Measurements from ENCODE around the gene PPP3CA. TPM values are rescaled to one million over a fixed set of nuclear protein-coding genes. Genes with fewer than 3 reads are reported as not detected.

PPP3CA gene
- total and polyA plus RNA-seq, 2 of the 13 experiments (the other 11 are each of a cell fraction or from before 2014, with no cell fraction given): 4.8 to 13.2 TPM

- TF ChIP-seq GMEB2 (CRISPR knock-in tag; IDR thresholded peaks at IDR 0.05; ENCODE audit: low read depth) (no peak), FOXO1 (CRISPR knock-in tag; IDR thresholded peaks at IDR 0.05) (no peak), TERF1 (CRISPR knock-in tag; IDR thresholded peaks at IDR 0.05) (no peak), MXD1 (CRISPR knock-in tag; IDR thresholded peaks at IDR 0.05) (no peak), ZNF576 (CRISPR knock-in tag; IDR thresholded peaks at IDR 0.05) (no peak), ZBTB25 (CRISPR knock-in tag; IDR thresholded peaks at IDR 0.05) (no peak), RELA (CRISPR knock-in tag; IDR thresholded peaks at IDR 0.05) (no peak), TEF (CRISPR knock-in tag; IDR thresholded peaks at IDR 0.05) (no peak), TAF15 (IDR thresholded peaks at IDR 0.05; ENCODE audit: low read depth, low read length, poor library complexity, severe bottlenecking) (no peak)
Observed at GRCh38 chr4:101309925-101310324, 37.4 kb downstream of the PPP3CA start (continued).
